GM11168 (cell line): ENCODE data around the gene NDUFA11.

ENCODE experiments used
- in situ Hi-C: fragments of 300-500 bp; cut with MboI; formaldehyde crosslinking; loops from one replicate; pipeline ENCODE4 v1.12.0; 2022; ENCODE audit warnings: low sequenced_read_pairs; ENCODE audit not compliant: unreplicated experiment

The NDUFA11 gene

DNA sequence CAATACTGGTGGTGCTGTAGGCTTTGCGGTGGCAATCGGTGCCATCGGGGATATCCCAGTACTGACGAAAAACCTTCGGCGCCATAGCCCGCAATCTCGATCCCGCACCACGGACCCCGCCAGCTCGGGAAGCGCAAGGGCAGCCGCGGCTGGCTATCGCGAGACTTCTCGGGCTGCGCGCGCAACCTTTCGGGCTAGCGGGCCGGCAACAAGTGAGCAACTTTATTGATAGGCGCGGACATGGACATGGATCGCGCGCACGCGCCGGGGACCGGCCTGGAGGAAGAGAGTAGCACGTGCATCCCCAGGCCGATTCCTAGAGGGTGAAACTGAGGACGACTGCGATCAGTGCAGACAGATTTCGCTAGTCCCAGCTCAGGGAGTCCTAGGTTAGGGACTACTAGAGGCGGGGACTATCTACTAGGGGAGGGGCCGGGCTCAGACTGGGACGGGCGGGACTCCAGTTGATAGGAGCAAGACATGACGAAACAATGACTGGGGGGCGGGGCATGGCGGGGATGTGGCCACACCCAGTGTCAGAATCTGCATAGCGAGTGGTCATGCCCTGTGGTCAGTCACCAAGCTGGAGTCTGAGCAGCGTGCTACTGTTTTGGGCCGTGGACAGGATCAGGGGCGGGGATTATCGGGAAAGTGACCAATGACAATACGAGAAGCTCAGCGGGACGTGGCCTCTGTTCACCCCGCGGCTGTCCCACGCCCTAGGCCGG, at the start of gene NDUFA11:
NDUFA11 (minus strand) TSS at position 167 of the 728 bp plus-strand sequence; CDS start at position 85, 82 bp downstream.
- in situ Hi-C loops: no loop called here

DNA sequence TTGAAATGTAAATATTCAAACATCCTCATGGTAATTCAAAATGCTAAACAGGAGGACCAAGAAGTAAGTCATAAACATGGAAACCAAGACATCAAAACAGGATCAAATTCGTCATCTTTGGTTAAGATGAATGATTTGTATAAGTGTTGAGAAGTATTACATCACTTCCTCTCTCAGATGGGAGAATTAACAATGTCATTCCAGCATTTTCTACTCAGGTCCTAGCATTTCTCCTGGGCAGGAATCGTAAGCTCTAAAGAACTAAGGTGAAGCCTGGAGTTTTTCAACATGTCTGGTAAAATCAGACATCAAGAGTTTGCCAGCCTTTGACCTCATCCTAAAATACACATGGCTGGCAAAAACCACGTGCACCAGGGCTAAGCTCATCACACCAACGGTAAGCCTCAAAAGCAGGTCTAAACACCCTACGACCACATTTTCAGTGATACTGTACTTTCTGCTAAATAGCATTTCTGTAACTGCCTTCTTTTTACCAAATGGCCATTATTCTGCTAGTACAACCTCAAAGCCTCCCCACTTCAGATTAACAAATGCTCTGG, 49.5 kb upstream of the NDUFA11 start:
- in situ Hi-C loops: no loop called here

DNA sequence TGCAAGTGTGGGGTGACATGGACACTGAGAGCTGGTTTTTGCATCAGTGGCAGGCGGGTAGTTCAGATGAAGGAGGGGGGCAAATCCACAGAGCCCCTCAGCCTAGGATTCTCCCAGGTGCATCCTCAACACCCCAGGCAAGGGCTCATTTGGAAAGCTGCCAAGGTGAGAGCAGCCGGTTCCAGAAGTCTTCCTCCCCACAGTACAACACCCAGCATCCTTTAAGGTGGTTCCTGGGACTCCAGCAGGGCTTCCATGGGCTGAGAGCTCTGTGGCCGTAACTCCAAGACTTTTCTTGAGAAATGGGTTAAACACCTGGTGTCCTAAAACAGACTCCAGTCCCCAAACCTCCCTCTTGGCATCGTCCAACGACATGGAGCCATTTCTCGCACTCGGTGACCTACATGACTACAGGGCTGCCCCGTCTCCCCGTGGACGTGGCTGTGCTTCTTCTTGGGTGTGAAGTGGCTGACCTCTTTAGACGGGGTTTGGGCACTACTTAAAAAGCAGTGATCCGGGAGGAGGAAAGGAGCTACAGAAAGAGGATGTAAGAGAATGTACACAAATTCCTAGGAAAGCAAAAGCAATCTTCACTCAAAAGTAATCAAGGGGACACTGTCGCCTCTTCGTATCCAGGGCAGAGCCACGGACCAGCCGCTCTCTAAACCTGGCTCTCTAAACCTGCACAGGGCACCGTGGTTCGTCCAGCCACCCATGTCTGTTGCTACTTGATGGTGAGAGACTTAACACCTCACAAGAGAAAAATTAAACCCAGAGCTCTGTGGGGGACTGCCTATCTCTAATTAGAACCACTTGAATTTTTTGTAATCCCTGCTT, 48.8 kb upstream of the NDUFA11 start:
- in situ Hi-C loops: no loop called here

DNA sequence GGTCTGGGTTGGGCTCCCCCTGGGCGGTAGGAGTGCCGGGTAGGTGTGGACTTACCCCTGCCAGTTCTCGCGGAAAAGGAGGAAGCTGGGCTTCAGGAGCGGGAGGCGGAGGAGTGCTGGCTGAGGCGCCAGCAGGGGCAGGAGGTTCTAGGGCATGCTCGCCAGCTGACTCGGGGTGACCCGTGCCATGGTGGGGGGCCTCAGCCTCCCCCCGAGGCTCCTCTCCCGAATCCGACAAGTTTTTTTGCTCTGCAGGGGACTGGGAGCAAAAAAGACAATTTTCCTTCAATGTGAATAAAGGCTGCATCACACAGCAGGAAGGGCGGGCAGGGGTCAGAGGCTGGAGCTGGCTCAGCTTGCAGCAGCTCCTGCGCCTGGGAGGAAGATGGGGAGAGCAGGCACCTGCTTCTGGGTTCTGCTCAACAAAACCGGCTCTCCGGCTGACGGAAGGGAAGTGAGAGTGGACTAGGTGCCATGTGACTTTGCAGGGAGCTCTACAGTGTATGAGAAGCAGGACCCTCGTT, 47.8 kb upstream of the NDUFA11 start:
- in situ Hi-C loops: no loop called here

DNA sequence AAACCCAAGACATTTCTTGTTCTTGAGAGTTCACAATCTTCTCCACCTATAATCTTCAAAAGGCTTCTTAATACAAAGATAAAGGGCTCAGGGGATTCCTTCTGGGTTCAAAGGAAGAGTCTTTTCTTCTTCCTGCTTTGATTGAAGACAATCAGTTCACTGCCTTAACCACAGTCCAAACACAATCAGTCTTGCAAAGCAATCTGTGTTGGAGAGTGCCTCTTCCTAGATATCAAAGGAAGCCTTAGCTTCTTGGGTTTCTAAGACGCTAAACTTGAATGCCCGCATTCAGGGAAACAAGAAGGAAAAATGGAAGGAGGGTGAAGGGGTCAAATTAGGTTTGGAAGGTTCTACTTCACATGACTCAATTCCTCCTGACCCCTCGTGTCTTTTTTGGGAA, 47.2 kb upstream of the NDUFA11 start:
- in situ Hi-C loops: no loop called here

DNA sequence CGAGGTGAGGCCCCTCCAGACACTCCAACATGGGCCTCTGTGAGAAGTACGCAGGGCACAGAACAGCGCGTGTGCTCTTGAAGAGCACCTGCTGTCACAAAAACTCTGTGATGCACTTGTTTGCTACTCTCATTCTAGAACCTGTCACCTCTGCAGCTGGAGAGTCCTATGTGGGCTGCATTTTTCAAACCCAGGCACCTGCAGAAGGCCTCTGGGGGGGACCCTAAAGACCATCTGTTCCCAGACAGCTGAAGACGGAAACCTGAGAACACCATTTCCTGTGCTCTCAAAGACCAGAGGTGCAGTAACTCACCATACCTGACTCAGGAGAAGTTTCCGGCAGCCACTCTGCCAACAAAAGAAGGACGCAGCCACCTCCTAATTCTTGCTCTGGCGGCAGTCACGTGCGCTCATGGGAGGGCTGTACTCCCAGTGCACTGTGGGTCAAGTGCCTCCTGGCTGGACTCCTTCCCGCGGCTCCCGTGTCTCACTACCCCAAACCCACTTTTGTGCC, 46.3 kb upstream of the NDUFA11 start:
- in situ Hi-C loops: no loop called here

DNA sequence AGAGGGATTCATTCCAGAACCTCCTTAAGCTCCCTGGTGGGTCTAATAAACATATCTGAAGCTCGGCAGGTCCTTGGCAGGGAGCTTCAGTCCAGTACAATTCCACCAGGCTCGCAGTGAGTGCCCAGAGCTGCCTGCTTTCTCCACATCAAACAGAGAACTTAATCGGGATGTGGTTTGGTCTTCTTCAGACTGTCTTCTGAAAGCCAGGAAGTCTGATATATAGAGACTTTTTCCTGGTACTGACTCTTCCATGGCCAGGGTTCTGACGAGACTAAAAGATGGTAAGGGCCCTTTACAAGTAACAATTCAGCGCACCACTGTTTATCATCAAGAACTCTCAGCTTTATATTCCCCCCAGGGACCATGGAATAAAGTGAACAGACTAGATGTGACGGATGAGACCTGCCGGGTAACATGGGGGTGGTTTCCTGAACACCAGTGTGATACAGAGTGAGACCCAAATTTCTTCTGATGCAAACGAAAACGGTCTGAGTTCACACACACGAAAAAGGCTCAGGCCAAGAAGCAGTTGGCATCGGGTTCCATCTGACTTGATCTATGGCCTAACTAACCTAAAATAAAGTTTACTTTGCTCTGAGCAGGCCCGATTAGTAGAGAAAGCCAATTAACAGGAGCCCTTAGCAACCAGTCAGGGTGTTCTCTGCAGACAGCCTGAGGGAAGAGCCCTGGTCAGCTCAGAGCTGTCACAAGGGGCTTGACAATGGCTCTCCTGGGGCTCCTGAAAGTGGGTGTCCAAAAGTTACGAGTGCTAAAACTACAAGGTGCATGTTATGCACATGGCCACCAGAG, 45.4 kb upstream of the NDUFA11 start:
- in situ Hi-C loops: no loop called here

DNA sequence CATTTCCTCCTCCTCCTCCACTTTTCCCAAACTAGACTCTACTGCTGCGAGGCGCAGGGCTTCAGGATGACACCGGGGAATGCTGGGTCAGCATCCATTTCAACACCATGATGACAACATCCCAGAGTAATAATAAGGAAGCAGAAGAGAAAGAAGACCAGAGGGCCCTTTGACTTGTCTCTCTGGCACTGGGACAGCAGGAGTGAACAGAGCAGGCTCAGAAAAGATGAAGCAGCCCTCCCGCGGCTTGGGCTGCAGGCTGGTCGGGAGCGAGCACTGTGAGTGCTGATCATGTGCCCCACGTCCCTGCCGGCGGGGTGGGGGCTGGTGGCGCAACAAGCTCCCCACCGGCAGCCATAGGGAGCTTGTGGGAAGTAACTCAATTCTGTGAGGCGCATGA, 43.8 kb upstream of the NDUFA11 start:
- in situ Hi-C loops: no loop called here

DNA sequence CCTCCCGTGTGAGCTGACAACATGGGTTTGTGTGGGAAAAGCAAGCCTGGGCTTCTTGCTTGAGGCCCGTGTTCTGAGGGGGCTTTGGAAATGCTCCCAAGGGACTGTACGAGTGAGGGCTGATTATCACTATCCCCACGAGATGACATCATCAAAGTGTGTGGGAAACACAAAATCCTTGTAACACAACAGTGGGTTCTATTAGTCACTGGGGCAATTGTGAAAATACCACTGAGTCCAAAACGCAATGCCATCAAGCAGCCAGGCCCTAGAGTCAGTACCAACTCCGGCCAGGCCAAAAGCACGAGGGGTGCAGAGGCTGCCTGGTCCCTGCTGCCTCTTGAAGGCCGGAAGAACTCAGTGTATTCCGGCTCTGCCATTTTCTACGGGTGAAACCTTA, 40.0 kb upstream of the NDUFA11 start:
- in situ Hi-C loops: no loop called here

DNA sequence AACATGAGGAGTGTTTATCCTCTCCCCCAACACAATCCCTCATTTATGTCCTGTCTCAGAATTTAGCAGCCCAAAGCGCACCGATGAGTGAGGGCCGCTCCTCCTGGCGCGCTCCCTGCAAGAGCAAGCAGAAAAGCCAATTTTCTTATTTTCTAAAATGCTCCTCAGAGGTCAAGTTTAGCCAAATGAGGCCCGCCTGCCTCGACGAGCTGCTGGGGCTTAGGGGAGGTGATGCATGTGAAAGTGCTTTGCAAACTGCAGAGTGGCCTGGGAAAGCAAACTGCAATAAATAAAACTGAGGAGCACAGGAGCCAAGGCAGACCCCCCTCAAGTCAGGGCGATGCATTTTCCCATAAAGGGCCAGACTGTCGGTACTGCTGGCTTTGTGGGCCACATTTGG, 39.5 kb upstream of the NDUFA11 start:
- in situ Hi-C loops: no loop called here

DNA sequence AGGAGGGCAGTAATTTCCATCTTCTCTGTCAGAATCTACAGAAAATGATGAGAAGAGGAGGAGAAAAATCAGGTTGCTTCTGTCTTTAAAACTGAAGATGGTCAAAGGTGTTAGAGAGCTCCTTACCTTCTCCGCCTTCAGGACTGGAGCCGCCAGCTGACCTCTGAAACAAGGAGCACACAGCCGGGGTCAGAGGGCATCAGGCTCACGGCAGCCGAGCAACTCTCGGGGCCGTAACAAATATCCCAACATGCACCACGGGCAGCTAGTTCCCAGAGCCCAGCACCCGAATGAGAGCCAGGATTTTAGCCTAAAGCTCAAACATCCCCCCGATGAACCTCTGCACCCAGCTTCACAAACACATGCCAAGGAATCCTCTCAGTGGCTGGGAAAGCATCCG, 38.1 kb upstream of the NDUFA11 start:
- in situ Hi-C loops: no loop called here

DNA sequence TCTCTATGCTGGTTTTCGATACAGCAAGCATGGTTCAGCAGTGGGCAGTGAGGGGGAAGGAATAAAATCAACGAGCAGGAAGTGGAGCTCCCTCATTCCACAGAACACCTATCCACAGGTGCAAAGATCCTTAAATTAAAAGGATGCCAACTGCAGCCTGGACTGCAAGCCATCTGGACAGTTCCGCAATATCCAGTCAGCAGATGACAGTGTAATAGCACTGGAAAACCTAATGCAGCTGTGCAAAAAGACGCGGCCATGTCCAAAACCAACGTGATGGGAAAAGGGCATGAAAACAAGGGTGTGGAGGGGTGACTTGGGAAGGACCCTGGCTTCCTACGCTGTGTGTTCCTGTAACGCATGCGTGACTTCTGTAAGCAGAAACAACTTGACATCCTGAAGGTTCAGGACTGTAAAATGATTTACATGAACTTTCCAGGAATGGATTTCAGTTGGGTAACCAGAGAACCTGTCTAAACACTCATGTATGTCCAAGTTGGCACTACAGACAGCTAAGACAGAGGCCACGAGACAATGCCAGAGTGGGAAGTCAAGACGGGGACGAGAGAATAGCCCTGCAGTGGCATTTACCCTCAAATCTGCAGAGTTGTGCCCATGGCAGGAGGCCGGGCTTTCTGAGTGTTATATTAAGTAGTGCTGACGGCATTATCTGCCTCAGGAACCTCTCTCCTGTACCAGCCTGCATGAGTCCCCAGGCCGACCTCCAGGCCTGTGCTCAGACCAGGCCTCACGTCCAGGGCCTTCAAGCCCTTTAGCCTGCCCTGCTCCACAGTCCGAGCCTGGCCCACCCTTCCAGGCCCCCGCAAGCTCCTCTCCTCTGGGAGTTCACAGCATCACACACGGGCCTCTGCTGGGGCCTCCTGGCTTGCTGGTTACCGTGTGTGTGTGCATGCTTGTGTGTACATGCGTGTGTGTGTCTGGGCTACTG, 36.9 kb upstream of the NDUFA11 start:
- in situ Hi-C loops: no loop called here

DNA sequence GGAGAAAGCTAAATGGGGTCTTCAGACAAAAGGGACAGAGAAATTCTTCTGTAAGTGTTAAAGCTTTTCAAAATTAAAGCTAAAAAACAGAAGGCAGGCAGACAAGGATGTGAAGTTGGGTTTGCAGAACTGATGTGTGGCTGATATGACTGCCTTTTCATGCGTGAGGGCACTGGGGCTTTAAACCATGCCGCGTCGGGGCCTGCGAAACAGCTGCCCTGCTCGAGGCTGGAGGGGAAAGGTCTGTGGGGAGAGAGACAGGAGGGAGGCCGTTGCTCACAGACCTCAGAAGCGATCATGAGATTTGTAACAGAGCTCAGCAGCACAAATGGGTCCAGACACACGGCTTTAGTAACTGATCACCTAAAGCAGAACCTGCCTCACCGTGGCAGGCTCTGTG, 34.0 kb upstream of the NDUFA11 start:
- in situ Hi-C loops: no loop called here

DNA sequence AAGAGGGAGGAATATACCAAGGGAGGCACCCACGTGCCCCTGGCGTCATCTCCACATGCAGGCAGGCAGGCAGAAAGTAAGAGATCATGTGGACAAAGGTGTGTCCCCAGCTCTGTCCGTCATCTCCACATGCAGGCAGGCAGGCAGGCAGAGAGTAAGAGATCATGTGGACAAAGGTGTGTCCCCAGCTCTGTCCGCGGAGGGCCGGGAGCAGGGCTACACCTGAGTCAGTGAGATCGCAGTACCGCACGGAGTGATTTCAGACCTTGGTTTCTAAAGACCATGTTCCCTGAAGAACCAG, 32.7 kb upstream of the NDUFA11 start:
- in situ Hi-C loops: no loop called here

DNA sequence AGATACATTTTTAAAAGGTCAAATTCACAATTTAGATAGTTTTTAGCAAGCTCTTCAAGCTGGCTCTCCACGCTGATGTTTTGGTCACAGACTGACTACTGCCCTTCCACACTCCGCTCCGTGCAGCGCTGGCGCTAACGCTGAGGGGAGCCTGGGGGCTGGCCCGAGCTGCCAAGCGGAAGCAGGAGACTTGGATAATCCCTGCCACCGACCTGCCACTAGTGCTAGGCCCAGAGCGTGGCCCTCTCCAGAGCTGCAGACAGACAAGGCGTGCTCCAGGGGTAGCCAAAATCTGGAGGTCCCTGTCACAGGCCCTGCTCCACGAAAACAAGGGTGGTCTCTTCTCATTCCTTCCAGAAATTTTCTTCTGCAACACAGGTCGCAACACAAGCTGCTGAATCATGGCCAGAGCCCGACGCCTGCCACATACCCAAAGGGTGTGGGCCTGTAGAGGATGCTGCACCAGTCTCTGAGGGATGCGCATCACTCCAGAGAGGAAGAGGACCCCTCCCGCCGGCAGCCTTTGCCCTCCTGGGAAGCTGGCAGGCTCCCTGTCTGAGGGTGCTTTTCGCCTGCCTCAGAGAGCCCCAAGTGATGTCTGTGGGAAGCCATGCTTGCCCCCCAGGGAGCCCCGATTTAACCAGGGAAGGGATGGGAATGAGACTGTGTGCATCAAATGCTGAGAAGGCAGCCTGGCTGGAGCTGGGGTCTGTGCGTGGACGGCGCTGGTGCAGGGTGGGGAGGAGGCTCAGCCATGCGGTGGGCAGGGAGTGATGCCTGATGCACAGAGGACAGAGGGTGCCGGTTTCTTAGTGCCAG, 32.1 kb upstream of the NDUFA11 start:
- in situ Hi-C loops: no loop called here

DNA sequence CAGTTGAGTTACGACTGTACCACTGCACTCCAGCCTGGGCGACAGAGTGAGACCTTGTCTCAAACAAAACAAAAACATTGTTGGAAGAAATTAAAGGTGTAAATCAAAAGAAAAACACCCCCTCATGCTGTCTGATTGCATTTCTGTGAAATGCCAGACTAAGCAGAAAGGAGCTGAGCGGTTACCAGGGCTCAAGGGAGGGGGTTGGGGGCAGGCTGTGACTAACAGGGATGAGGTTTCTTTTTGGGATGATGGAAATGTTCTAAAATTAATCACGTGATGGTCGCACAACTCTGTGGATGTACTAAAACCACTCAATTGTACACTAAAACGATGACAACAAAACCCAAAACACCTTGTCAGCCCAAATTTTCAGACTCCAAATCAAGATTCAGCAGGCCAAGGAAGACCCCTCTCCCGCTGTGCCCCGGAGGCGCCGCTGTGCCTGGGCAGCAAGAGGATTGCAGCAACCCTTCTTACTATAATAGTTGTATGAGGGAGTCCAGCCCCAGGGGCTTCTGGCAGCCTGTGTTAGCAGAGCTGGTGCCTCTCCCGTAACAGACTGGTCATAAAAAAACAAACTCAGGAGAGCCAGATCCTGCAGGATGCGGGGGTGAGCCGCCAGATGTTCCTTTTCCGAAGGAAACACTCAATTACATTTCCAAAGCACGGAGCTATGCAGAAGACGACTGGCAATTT, 31.3 kb upstream of the NDUFA11 start:
- in situ Hi-C loops: no loop called here

DNA sequence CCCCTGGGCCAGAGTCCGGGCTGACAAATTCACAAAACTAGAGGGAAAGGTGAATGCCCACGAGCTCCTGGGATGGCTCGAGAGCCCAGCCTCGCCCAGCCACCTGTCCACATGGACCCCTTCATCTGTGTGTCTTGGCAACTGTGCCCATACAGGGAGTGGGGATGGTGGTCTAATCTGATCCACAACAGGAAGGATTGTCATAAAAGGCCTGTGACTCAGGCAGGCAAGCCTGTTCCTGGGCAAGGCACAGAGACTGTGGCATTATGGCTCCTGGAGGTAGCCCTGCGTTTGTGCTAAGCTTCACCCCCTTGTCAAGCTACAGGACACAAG, 30.4 kb upstream of the NDUFA11 start:
- in situ Hi-C loops: no loop called here
